Activated CD4-positive, alpha-beta T cell treated with anti-CD3 and anti-CD28 coated beads, Interleukin-2, Interleukin-6, amounts not matched to agents 100 ng/mL and 50 ng/mL, durations not matched to agents 16 hours and 8 hours (primary cell): ENCODE results near the gene C5orf47.

Experiments
- DNase-seq: peaks from one replicate; pipeline ENCODE4 v3.0.0-alpha.2; 2020

Gene C5orf47

DNA sequence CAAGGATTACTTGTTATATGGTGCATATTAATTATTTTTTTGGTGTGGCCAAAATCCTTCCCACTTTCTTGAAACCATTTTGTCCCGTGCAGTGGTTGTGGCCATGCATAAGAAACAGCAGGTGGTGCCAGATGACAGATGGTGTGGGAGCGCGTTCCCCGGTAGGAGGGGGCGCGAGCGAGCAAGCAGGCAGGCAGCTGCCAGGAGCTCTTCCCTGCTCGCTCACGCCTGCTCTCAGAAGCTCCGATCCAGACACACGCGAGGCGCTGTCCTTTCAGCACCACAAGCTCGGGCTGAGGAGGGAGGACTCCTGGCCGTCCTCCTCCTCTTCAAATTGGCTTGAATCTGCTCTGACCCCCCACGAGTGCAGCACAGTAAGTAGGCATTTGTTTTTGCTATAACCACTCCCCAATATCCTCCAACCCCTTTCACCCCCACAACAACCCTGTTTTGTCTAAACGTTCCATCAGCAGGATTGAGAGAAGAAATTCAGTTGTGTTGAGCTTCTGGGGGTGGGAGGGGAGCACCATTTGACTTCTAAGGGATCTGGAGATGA lies 56.6 kb downstream of the C5orf47 start, which contains the start of gene NSG2:
Gene NSG2 (plus strand): TSS at position 237 of the 556 bp plus-strand sequence. CDS start 1,050 bp downstream, outside the sequence.
- peak; percentile 58 for DNase-seq

DNA sequence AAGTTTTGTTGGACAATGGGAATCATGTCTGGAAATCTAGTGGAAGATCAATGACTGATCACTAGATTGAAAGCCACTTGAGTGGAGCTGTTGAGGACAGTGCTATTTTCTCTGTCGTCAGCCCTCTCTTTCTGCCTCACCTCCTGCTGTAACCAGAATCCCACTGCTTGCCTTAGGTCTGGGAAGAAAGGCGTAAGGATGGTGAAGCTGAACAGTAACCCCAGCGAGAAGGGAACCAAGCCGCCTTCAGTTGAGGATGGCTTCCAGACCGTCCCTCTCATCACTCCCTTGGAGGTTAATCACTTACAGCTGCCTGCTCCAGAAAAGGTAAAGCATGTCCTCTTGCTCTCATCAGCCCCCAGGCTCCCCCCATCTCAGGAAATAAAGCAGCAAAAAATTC lies 57.6 kb downstream of the C5orf47 start:
- DNase-seq = no peak

DNA sequence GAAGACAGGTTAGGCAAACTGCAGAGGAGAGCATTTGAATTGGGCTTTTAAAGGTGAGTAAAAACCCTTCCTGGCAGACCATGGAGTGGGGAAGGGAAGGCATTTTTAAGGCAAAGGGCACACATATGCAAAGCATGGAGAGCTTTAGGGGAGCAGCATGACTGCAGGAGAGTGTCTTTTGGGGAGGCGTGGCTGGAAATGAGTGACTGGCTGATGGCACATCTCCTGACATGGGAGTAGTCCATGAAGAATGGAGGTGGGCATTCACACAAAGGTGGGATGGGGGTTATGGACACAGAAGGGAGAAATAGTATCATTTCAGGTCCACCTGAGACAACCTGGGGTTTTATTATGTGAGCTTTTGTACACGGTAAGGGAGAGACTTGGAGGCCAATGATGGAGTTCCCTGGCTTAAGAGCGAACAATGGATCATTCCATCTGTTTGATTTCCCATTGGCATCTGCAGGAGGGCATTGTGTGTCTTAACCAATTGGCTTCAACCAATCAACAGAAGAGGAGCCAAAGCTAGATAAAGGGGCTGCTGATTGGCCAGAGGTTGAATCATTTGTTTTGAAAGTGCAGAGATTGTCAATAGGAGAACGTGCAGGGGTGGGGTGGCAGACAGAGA lies 58.6 kb downstream of the C5orf47 start:
- no peak for DNase-seq

DNA sequence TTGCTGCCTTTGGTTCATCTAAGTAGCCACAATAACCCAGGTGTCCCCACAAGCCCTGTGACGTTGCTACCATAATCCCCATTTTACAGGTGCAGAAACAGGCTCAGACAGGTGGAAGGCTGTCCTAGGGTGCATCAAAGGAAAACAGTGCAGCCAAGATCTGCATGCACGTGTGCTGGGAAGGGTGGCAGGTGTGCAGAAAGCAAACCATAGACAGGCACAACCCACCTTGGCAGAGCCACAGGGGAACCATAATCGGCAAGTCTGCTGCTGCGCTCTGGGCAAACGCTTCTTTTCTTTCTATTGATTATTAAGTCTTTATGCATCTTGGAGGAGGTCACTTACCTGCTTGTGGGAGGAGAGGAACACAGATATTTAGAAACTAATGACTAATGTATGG lies 63.7 kb downstream of the C5orf47 start:
- DNase-seq = no peak

DNA sequence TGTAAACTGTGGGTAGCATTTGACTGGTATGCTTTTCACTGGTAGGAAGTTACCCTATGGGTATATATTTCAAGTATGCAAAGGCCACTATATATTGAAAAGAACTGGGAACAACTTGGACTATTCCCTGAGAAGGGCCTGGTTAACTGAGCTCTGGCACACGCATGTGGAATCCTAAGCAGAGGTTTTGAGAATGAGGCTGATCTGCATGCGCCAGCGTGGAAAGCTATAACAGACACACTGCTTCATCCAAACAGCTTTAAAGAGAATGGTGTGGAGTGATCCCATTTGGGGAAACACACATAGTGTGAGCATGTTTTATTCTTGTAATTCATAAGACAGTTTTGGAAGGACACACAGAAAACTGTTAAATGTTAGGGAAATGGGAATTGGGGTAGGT lies 64.9 kb downstream of the C5orf47 start:
- DNase-seq = no peak
